HG03521 (cell line): ENCODE measurements around the gene FAM209A.
"Not testable (repeated sequence)": the region's sequence is repeated elsewhere in the genome, so short reads cannot be mapped to it uniquely, and the experiment has no call there.

ENCODE experiments used
- ATAC-seq: cut with Tn5 transposase; IDR thresholded peaks from one replicate; pipeline ENCODE4 v1.9.1; 2021; ENCODE audit warnings: mild to moderate bottlenecking, moderate library complexity; ENCODE audit not compliant: unreplicated experiment

Gene FAM209A

GRCh38 chr20:56524444-56524843 lies at the start of gene FAM209A:
FAM209A (plus strand) TSS chr20:56524744; CDS start chr20:56524809, 65 bp downstream.
- not testable (repeated sequence) for ATAC-seq

- no peak for ATAC-seq
Observed at GRCh38 chr20:56483970-56484369, 40.6 kb upstream of the FAM209A start.

GRCh38 chr20:56487216-56487615 lies 37.3 kb upstream of the FAM209A start:
- ATAC-seq, result no peak

- no peak for ATAC-seq
Observed at GRCh38 chr20:56488566-56488965, 36.0 kb upstream of the FAM209A start.

GRCh38 chr20:56501116-56501515 lies 23.4 kb upstream of the FAM209A start:
- ATAC-seq, result no peak

GRCh38 chr20:56503916-56504315 lies 20.6 kb upstream of the FAM209A start:
- no peak for ATAC-seq

GRCh38 chr20:56504373-56505005 lies 20.1 kb upstream of the FAM209A start:
- ATAC-seq, result no peak

- no peak for ATAC-seq
Observed at GRCh38 chr20:56506103-56506502, 18.4 kb upstream of the FAM209A start.

GRCh38 chr20:56511926-56512325 lies 12.6 kb upstream of the FAM209A start:
- no peak for ATAC-seq

GRCh38 chr20:56513161-56514150 lies 11.1 kb upstream of the FAM209A start:
- ATAC-seq, result no peak

GRCh38 chr20:56516631-56517030 lies 7.9 kb upstream of the FAM209A start:
- ATAC-seq, result no peak

GRCh38 chr20:56517211-56517610 lies 7.3 kb upstream of the FAM209A start:
- no peak for ATAC-seq

GRCh38 chr20:56517641-56518040 lies 6.9 kb upstream of the FAM209A start:
- no peak for ATAC-seq

- ATAC-seq, result no peak
Observed at GRCh38 chr20:56518126-56518525, 6.4 kb upstream of the FAM209A start.

- ATAC-seq, result no peak
Observed at GRCh38 chr20:56518721-56519398, 5.7 kb upstream of the FAM209A start.

GRCh38 chr20:56519551-56519950 lies 5.0 kb upstream of the FAM209A start:
- no peak for ATAC-seq

GRCh38 chr20:56520180-56520579 lies 4.4 kb upstream of the FAM209A start:
- no peak for ATAC-seq

GRCh38 chr20:56520746-56521354 lies 3.7 kb upstream of the FAM209A start:
- not testable (repeated sequence) for ATAC-seq

- no peak for ATAC-seq
Observed at GRCh38 chr20:56522311-56522710, 2.2 kb upstream of the FAM209A start.

GRCh38 chr20:56527521-56527920 lies 3.0 kb downstream of the FAM209A start:
- no peak for ATAC-seq

- ATAC-seq, result not testable (repeated sequence)
Observed at GRCh38 chr20:56532946-56533345, 8.4 kb downstream of the FAM209A start, which contains the start of gene FAM209B. FAM209B (plus strand) TSS chr20:56533246; CDS start chr20:56533342, 96 bp downstream.
